ENCODE measurements around the gene C2CD2L.
"Not testable (repeated sequence)": the region's sequence is repeated elsewhere in the genome, so short reads cannot be mapped to it uniquely, and the experiment has no call there.

C2CD2L gene

GRCh38 chr11:119152043-119152442 lies 44.9 kb downstream of the C2CD2L start:
- DNase-seq (ENCODE audit: low spot score), result no peak

DNA sequence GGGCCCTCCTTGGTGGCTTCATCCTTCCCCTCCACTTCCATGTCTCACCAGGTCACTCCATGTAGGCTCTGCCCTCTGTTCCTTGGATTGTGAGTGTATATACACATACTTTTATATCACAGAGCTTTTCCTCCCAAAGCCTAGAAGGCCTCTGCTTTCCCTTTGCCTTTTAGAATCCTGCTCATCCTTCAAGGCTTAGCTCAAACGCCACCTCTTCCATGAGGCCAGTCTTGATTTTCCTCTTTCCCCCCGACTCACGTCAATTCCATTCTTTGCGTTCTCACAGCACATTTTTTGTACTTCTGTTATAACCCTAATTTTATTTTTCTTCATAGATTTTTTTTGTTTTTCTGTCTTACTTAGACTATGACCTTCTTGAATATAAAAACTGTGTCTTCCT lies 45.5 kb downstream of the C2CD2L start:
- no peak for DNase-seq (ENCODE audit: low spot score)

- DNase-seq (ENCODE audit: low spot score), result no peak
These were observed 46.1 kb downstream of the C2CD2L start for GRCh38 chr11:119153049-119153818.

DNA sequence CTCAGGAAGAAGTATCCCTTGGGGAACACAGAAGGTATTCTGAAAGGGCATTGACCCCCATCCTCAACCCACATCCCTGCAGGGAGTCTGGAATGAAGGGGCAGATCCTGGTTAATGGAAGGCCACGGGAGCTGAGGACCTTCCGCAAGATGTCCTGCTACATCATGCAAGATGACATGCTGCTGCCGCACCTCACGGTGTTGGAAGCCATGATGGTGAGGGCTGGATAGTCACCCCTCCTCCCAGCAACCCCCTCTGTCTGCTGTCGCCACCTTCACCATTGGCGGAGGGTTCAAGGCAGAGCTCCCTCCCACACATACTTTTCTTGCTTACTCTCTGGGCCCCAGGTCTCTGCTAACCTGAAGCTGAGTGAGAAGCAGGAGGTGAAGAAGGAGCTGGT lies 47.0 kb downstream of the C2CD2L start:
- no peak for DNase-seq (ENCODE audit: low spot score)

DNA sequence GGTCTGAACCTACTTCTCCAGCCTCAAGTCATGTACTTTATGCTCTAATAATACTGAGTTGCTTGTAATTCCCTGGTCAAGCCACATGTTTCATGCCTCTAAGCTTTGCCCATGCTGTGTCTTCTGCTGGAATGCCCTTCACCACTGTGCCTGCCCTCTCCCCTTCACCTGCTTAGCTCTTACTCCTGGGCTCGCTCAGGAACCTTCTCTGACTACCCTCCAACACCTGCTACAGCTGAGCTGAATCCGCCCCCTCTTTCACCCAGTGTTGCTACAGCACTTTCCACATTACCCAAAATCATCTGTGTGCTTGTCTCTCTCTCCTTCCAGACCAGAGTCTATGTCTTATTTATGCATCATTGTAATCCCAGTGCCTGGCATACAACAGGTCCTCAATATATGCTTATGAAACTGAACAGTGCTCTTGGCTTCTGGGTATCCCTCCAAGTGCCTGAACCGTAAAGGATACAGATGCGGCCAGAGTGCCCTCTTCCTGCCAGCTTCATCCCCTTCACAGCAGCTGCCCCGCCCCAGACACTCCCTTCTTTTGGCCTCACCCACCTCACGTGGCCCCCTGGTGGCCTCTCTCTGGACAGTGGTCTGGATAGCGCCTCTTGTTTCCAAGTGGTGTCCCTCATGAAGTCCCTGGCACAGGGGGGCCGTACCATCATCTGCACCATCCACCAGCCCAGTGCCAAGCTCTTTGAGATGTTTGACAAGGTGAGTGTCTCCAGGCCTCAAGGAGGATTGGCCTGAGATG lies 48.8 kb downstream of the C2CD2L start:
- peak; percentile 50 for DNase-seq (ENCODE audit: low spot score)

DNA sequence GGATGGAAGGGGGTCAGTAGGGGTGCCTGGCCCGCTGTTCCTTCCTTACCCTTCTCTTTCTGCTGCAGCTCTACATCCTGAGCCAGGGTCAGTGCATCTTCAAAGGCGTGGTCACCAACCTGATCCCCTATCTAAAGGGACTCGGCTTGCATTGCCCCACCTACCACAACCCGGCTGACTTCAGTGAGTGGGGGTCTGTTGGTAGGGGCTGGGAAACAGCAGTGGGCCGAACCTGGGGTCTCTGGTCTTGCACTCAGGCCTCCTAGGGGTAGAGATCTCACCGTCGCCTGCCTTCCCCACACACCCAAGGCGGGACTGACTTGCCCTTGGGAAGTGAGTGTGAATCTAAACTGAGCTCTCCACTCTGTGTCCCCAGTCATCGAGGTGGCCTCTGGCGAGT lies 49.4 kb downstream of the C2CD2L start:
- DNase-seq (ENCODE audit: low spot score), result no peak

GRCh38 chr11:119157063-119157462 lies 49.9 kb downstream of the C2CD2L start:
- DNase-seq (ENCODE audit: low spot score), result no peak

DNA sequence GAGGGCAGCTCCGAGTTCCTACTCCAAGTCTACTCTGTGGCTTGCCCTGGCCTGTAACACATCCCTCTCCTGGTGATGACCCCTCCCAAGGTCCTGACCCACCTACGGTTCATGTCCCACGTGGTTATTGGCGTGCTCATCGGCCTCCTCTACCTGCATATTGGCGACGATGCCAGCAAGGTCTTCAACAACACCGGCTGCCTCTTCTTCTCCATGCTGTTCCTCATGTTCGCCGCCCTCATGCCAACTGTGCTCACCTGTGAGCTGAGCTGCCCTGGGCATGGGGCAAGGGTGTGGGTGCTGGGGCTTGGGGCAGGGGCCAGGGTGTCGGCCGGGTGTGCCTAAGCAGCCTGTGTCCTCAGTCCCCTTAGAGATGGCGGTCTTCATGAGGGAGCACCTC lies 51.3 kb downstream of the C2CD2L start:
- DNase-seq (ENCODE audit: low spot score), result no peak

DNA sequence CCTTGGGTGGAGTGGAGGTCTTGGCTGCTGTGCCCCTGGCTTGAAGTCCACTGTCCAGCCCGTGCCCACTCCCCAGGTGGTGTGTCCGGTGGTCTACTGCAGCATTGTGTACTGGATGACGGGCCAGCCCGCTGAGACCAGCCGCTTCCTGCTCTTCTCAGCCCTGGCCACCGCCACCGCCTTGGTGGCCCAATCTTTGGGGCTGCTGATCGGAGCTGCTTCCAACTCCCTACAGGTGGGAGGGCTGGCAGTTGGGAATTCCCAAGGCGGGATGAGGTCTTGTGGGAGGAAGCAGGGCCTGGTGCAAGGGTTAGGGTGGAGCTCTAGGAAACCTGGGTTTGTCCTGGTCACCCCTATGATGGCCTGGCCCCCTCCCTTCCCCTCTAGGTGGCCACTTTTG lies 53.0 kb downstream of the C2CD2L start:
- DNase-seq (ENCODE audit: low spot score), result no peak

DNA sequence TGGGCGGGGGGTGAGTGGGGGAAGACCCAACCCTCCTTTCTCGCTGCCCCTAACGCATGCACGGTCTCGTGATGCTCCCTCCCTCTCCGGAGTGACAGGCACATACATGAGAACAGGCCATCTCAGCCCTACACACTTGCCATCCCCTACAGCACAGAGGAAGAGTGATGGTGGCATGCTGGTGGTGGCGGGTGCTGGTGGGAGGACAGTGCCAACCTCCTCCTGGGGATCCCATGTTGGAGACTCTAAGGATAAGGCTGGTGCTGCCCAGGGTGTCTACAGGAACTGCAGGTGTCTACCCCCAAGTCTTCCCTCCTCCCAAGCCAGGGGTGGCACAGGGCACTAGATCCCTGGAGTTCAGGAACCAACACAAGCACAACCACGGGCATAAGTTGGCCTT lies 54.7 kb downstream of the C2CD2L start:
- no peak for DNase-seq (ENCODE audit: low spot score)

DNA sequence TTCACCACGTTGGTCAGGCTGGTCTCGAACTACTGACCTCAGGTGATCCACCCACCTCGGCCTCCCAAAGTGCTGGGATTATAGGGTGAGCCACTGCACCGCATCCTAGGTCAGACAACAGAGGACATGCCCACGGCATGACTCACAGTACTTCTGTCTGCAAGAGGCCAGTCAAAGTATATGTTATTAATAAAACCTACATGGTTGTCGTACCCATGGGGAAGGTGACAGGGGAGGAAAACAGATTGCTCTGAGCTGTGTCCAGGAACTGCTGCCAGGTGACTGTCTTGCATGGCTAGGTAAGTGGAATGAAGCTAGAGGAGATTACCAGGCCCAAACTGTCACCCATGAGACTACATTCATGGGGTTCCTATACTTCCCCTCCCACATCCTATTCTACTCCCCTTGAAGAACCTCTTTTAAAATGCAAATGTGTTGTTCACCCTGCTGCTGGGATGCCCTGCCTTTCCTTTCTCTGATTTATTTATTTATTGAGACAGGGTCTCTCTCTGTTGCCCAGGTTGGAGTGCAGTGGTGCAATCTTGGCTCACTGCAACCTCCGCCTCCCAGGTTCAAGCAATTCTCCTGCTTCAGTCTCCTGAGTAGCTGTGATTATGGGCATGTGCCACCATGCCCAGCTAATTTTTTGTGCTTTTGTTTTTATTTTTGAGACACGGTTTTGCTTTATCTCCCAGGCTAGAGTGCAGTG lies 59.4 kb downstream of the C2CD2L start:
- DNase-seq (ENCODE audit: low spot score), result no peak

- DNase-seq (ENCODE audit: low spot score), result not testable (repeated sequence)
These were observed 59.9 kb downstream of the C2CD2L start for GRCh38 chr11:119167077-119167458.

GRCh38 chr11:119167933-119168332 lies 60.8 kb downstream of the C2CD2L start:
- DNase-seq (ENCODE audit: low spot score), result no peak

Measured in D341Med (cell line).